IPS-18a (cell line): ENCODE results near the gene CEBPG.

Experiments
- H3K27ac ChIP-seq: one replicate; pipeline ENCODE4 v1.5.1; 2013; ENCODE audit warnings: low read length
- H3K27me3 ChIP-seq: one replicate; pipeline ENCODE4 v1.6.1; 2013; ENCODE audit warnings: mild to moderate bottlenecking, low read length; ENCODE audit not compliant: control insufficient read depth, insufficient read depth
- H3K36me3 ChIP-seq: one replicate; pipeline ENCODE4 v1.6.1; 2013; ENCODE audit warnings: low read depth, low read length; ENCODE audit not compliant: control insufficient read depth
- H3K4me1 ChIP-seq: one replicate; pipeline ENCODE4 v1.6.1; 2013; ENCODE audit warnings: low read depth, low read length; ENCODE audit not compliant: control insufficient read depth
- H3K4me3 ChIP-seq: one replicate; pipeline ENCODE4 v1.5.1; 2013; ENCODE audit warnings: low read length
- H3K9ac ChIP-seq: one replicate; pipeline ENCODE4 v1.6.1; 2013; ENCODE audit warnings: mild to moderate bottlenecking, low read length, moderate library complexity
- H3K9me3 ChIP-seq: one replicate; pipeline ENCODE4 v1.6.1; 2013; ENCODE audit warnings: low read depth, low read length; ENCODE audit not compliant: control insufficient read depth

Gene CEBPG

DNA sequence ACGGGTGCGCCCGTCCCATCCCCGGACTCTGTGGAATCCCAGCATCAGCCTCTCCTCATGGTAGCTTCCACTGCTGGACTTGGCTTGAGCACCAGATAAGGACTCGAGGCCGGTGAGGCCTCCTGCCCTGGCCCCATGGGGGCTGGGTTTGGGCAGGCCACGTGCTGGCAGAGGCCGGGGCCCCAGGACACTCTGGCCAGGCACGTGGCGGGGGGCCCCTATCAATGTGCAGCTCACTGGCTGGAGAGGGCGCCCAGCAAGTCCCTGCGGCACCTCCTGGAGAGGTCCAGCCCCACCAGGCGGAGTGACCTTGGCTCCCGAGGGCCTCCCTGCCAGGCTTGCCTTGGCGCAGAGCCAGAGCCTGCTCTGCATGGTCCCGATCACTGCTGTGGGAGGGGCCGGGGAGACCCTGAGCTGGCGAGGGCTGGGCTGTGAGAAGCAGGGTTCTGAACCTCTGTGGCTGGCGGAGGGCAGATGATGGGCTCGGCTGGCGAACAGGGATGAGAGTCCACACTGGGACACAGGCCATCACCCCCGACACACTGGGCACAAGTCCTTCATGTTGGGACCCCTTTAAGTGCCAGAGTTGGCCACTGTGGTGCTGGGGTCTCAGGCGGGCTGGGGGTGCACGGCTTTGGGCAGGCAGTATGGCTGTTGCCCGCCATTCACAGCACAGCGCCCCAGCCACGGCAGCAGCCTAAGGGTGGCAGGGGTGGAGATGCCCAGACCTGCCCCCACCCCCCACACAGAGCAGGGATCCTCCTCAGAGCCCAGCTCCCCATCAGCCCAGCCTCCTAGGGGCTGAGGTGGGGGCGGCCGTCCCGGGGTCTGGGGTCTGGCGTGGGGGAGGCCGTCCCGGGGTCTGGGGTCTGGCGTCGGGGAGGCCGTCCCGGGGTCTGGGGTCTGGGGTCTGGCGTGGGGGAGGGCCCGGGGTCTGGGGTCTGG, 19.1 kb downstream of the CEBPG start:
- Histone ChIP-seq H3K4me3 (no peak overlapping the region), H3K9ac (no peak overlapping the region), H3K9me3 (no peaks in the 10 kb centered on the region), H3K4me1 (no peaks in the 10 kb centered on the region), H3K36me3 (no peaks in the 10 kb centered on the region), H3K27ac (no peak overlapping the region), H3K27me3 (no peaks in the 10 kb centered on the region)

- Histone ChIP-seq H3K9ac (no peak overlapping the region), H3K27ac (no peak overlapping the region), H3K36me3 (no peaks in the 10 kb centered on the region), H3K4me1 (no peaks in the 10 kb centered on the region), H3K27me3 (no peaks in the 10 kb centered on the region), H3K9me3 (no peaks in the 10 kb centered on the region), H3K4me3 (no peak overlapping the region)
These were observed 19.9 kb downstream of the CEBPG start for GRCh38 chr19:33393286-33394005.

GRCh38 chr19:33394006-33394722, 20.7 kb downstream of the CEBPG start:
- Histone ChIP-seq H3K4me3 (no peak overlapping the region), H3K4me1 (no peaks in the 10 kb centered on the region), H3K9ac (no peak overlapping the region), H3K9me3 (no peaks in the 10 kb centered on the region), H3K27me3 (no peaks in the 10 kb centered on the region), H3K27ac (no peak overlapping the region), H3K36me3 (no peaks in the 10 kb centered on the region)

- Histone ChIP-seq H3K9ac (no peak overlapping the region), H3K9me3 (no peaks in the 10 kb centered on the region), H3K4me3 (no peak overlapping the region), H3K4me1 (no peaks in the 10 kb centered on the region), H3K27ac (no peak overlapping the region), H3K27me3 (no peaks in the 10 kb centered on the region), H3K36me3 (no peaks in the 10 kb centered on the region)
These were observed 21.4 kb downstream of the CEBPG start for GRCh38 chr19:33394723-33395560.

DNA sequence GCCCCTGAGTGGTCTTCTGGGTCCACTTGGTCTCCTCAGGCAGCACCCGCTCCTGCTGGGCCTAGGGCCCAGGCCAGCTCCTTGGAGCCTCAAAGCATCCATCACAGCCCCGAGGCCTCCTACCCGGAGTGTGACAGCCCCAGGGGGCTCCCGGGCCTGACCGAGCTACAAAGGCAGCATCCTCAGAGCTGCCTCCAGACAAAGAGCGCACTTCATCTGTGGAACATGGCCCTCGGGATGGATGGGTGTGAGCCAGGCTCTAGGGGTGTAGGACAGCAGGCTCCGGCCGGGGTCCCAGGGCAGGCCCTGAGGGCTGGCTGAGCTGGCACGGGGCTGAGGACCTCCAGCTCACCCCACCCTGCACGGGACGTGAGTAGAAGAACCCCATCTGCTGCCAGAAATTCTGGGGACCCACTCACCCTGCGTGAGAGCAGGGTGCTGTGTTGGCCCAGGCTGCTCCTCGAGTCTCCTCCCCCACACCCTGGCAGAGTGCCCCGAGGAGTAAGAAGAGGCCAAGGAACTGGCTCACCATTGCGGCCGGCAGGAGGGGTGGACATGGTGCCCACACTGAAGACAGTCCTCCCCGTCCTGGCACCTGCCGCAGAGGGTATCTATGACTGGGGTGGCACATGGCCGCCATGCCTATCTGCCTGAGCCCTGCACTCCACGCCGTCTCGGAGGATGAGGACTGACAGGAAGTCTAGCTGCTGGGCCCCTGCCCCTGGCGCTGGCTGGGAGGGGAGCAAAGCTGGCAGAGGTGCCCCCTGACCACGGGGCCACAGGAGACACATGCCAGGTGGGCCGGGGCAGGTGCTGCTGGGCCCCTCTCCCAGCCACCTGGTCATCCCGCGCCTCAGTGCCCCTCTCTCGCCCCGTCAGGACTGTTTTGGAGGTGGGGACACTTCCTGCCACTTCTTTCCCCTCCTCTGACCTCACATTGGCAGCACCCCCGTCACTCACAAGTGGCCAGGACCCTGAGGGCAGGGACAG, 22.3 kb downstream of the CEBPG start:
- H3K4me3 ChIP-seq: no peak overlapping the region
- no peak overlapping the region for H3K9ac ChIP-seq
- no peaks in the 10 kb centered on the region for H3K4me1 ChIP-seq
- no peak overlapping the region for H3K27ac ChIP-seq
- no peaks in the 10 kb centered on the region for H3K9me3 ChIP-seq
- H3K36me3 ChIP-seq: no peaks in the 10 kb centered on the region
- H3K27me3 ChIP-seq: no peaks in the 10 kb centered on the region

- H3K36me3 ChIP-seq: no peaks in the 10 kb centered on the region
- H3K27me3 ChIP-seq: no peaks in the 10 kb centered on the region
- no peaks in the 10 kb centered on the region for H3K9me3 ChIP-seq
- no peak overlapping the region for H3K9ac ChIP-seq
- H3K4me3 ChIP-seq: no peak overlapping the region
- no peaks in the 10 kb centered on the region for H3K4me1 ChIP-seq
- H3K27ac ChIP-seq: no peak overlapping the region
These were observed 23.4 kb downstream of the CEBPG start for GRCh38 chr19:33396701-33397535.

DNA sequence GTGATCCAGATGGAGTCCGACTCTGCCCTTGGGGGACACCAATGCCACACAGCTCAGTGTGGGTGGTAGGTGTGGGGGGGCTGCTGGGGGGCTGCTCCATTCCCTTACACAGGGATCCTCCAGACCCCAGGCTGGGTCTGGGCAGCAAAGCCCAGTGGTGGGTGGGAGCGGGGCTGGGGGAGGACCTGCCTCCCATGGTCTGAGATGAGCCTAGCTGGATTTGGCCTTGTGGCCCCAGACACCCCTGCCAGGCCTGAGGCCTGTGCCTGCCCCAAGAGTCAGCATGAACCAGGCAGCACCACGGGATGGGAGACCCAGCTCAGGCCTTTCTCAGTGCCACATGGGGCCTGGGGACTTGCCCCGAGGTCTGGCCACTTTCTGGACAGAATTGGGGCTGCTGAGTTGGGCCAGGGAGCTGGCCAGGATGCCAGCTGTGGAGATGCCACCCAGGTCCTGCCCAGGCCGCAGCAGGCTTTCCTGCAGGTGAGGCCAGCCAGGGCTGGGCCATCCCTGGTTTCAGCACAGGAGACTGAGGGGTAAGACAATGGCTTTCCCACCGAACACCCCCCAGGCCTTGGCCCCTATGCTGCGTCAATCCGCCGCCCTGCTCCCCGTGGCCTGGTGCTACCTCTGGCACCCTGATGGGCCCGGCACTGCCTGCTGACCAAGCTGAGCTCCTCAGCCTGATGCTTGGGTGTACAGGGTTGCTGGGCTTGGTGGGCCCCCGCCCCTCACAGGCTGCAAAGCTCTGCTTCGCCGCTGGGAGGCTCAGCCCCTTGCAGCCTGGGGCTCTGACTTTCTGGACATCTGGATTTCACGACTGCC, 24.2 kb downstream of the CEBPG start:
- no peak overlapping the region for H3K9ac ChIP-seq
- H3K4me3 ChIP-seq: no peak overlapping the region
- no peak overlapping the region for H3K27ac ChIP-seq

GRCh38 chr19:33398361-33399060, 25.0 kb downstream of the CEBPG start:
- no peaks in the 10 kb centered on the region for H3K27me3 ChIP-seq
- H3K9me3 ChIP-seq: no peaks in the 10 kb centered on the region
- no peaks in the 10 kb centered on the region for H3K36me3 ChIP-seq
- no peaks in the 10 kb centered on the region for H3K4me1 ChIP-seq
- no peak overlapping the region for H3K27ac ChIP-seq
- H3K4me3 ChIP-seq: no peak overlapping the region
- no peak overlapping the region for H3K9ac ChIP-seq

More for the DNA sequence above, 24.2 kb downstream of the CEBPG start:
- Histone ChIP-seq H3K4me1 (no peaks in the 10 kb centered on the region), H3K27me3 (no peaks in the 10 kb centered on the region), H3K36me3 (no peaks in the 10 kb centered on the region), H3K9me3 (no peaks in the 10 kb centered on the region)
